Mucosa of descending colon (tissue), 3 donors: ENCODE data around the gene RFX6. TPM values are rescaled to one million over a fixed set of nuclear protein-coding genes. Genes with fewer than 3 reads are reported as not detected.

Experiments used
- ATAC-seq: fragments of 200-7000 bp; cut with Tn5 transposase; one replicate; pipeline ENCODE4 v1.9.1; 2020; ENCODE audit warnings: mild to moderate bottlenecking, moderate library complexity
- DNase-seq, 3 donors: peaks; one replicate each; pipeline ENCODE4 v3.0.0-alpha.2; 2020
- H3K36me3 ChIP-seq: fragments of 200-600 bp; one replicate; pipeline ENCODE4 v1.8.0; 2021; ENCODE audit warnings: low read depth, mild to moderate bottlenecking
- H3K4me1 ChIP-seq: fragments of 200-600 bp; one replicate; pipeline ENCODE4 v1.8.0; 2021; ENCODE audit warnings: low read depth, mild to moderate bottlenecking
- H3K4me3 ChIP-seq: fragments of 200-600 bp; one replicate; pipeline ENCODE4 v1.8.0; 2021; ENCODE audit warnings: mild to moderate bottlenecking
- H3K9me3 ChIP-seq: fragments of 200-600 bp; one replicate; pipeline ENCODE4 v1.8.0; 2021; ENCODE audit warnings: mild to moderate bottlenecking
- CTCF ChIP-seq: fragments of 200-600 bp; IDR thresholded peaks from one replicate; pipeline ENCODE4 v1.8.0; 2022; ENCODE audit warnings: antibody characterized with exemption, mild to moderate bottlenecking
- intact Hi-C, 2 donors: fragments of 100-400 bp; cut with DNase I in 1 of 2; cut with micrococcal nuclease in 1 of 2; formaldehyde crosslinking; loops; one replicate each; pipeline versions ENCODE4 v1.11.0 to v1.11.1; 2022; cut with DNase I, micrococcal nuclease
- total RNA-seq, 3 donors: library from RNA; stranded (reverse); fragmentation: NEBNext Ultra II Directional in 2 of 3; extraction: Animal tissue kit (Norgen Biotek cat#: 25700) in 2 of 3; gene quantifications; one replicate each; pipeline versions ENCODE4 v1.2.1 to v1.2.4, GENCODE V29; 2021 to 2023
- donor health status: DM: no; HTN: no; CAD: no; lungs with moderate emphysema.
- donor health status: DM: no; HTN: no; CAD: no.
- donor health status: DM: no; HTN: yes; CAD: no.

Gene RFX6
- total RNA-seq, 3 donors from 2014 or later = 0.25 to 1.6 (median 0.67) TPM

DNA sequence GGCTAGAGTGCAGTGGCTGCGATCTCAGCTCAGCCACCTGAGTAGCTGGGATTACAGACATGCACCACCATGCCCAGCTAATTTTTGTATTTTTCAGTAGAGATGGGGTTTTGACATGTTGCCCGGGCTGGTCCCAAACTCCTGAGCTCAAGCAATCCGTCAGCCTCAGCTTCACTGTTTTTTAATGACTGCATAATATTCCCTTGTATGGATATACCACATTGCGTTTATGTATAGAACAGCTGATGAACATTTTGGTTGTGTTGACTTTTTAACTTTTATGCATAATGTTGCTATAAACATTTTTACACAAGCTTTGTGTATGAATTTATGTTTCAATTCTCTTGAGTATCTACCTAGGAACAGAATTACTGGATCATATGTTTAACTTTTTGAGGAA lies 4.3 kb upstream of the RFX6 start:
- Histone ChIP-seq H3K4me1 (peaks cover 3% of the 10 kb centered on the region), H3K9me3 (no peaks in the 10 kb centered on the region), H3K36me3 (no peaks in the 10 kb centered on the region), H3K4me3 (no peak overlapping the region)
- ATAC-seq (no peak), DNase-seq (no peak)
- no peak for TF ChIP-seq CTCF
- intact Hi-C loops = no loop called here

DNA sequence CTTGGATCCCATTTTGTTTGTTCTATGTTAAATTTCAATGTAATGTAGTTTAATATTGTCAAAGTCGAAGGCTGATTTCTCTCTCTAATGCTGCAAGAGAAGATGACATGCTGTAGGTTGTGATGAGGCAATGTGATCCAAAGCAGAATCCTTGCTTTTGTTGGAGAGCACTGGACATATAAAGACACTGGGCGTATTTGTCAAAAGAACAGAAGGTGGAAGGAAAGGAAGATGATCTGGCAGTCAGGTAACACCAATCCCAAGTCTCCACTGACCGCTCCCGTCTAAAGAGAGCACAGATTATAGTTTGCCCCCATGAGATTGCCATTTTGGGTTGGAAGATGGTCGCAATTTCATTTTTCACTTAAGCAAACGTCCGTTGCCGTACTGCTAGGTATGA lies 935 bp upstream of the RFX6 start:
- Histone ChIP-seq H3K9me3 (no peaks in the 10 kb centered on the region), H3K4me3 (no peak overlapping the region), H3K36me3 (no peaks in the 10 kb centered on the region), H3K4me1 (peaks cover 4% of the 10 kb centered on the region)
- intact Hi-C loops = no loop called here
- ATAC-seq (no peak), DNase-seq (no peak)
- no peak for TF ChIP-seq CTCF

DNA sequence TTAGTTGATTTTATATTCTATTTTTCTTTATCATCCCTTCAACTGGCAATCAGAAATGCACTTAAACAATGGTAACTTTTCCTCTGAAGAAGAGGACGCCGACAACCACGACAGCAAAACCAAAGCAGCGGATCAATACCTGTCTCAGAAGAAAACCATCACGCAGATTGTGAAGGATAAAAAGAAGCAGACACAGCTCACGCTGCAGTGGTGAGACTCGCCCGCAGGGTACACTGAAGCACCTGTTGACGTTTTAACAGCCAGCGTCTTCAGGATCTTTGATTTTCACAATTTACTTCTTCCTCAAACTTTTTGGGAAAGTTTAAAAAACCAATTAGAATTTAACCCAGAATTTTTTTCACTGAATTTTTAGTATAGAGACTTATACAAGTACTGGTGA lies 701 bp downstream of the RFX6 start:
- H3K4me1 ChIP-seq = peaks cover 4% of the 10 kb centered on the region
- no peak for DNase-seq
- no peak for TF ChIP-seq CTCF
- intact Hi-C loops = no loop called here
- peak; percentile 37 for ATAC-seq
- no peak overlapping the region for H3K4me3 ChIP-seq
- H3K36me3 ChIP-seq = no peaks in the 10 kb centered on the region
- no peaks in the 10 kb centered on the region for H3K9me3 ChIP-seq

DNA sequence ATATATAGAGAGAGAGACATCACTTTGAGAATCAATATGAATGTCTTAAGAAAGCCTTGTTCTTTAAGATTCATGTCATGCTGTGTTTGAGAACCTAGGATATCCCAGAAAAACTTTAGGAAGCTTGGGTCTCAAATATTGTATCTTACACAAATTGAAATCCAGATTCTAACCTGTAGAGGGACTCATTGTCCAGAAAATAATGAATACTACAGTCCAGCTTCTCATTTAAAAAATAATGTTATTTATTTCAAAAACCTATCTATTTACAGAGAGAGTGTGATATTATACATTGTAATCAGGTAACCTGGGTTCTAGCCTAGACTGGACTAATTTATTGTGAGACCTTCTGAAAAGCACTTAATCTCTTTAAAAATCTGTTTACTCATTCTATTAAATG lies 4.2 kb downstream of the RFX6 start:
- Histone ChIP-seq H3K36me3 (no peaks in the 10 kb centered on the region), H3K4me1 (peaks cover 4% of the 10 kb centered on the region), H3K4me3 (no peak overlapping the region), H3K9me3 (no peaks in the 10 kb centered on the region)
- DNase-seq = no peak
- intact Hi-C loops = no loop called here
- TF ChIP-seq CTCF = no peak
- ATAC-seq = no peak

GRCh38 chr6:116883005-116883404 lies 6.0 kb downstream of the RFX6 start:
- DNase-seq (no peak), ATAC-seq (no peak)
- no peak for TF ChIP-seq CTCF
- H3K9me3 ChIP-seq = no peaks in the 10 kb centered on the region
- H3K4me3 ChIP-seq = no peak overlapping the region
- intact Hi-C loops = no loop called here
- H3K4me1 ChIP-seq = no peaks in the 10 kb centered on the region
- H3K36me3 ChIP-seq = no peaks in the 10 kb centered on the region

GRCh38 chr6:116884530-116884929 lies 7.5 kb downstream of the RFX6 start:
- Histone ChIP-seq H3K4me1 (no peaks in the 10 kb centered on the region), H3K4me3 (no peak overlapping the region), H3K36me3 (no peaks in the 10 kb centered on the region), H3K9me3 (no peaks in the 10 kb centered on the region)
- intact Hi-C loops = no loop called here
- TF ChIP-seq CTCF = no peak
- DNase-seq (no peak), ATAC-seq (no peak)
